Hippocampal formation (tissue), 2 donors: ENCODE measurements around the gene TP53BP1.
"Not testable (repeated sequence)": the region's sequence is repeated elsewhere in the genome, so short reads cannot be mapped to it uniquely, and the experiment has no call there.

Experiments
- DNase-seq, 2 donors: peaks; one replicate each; lab custom pipeline; 2025; lab: John Stamatoyannopoulos, UW

Gene TP53BP1

GRCh38 chr15:43492673-43493601 is at the start of gene TP53BP1:
TSS of gene TP53BP1 (minus strand) at chr15:43493156. CDS start at chr15:43493043, 113 bp downstream.
- peak; percentile 90 to 92 for DNase-seq

GRCh38 chr15:43541785-43542184 is 48.8 kb upstream of the TP53BP1 start:
- DNase-seq: no peak

- DNase-seq: no peak
Observed at GRCh38 chr15:43538091-43538490, 45.1 kb upstream of the TP53BP1 start.

- no peak for DNase-seq
Observed at GRCh38 chr15:43534897-43535296, 41.9 kb upstream of the TP53BP1 start.

- DNase-seq: not testable (repeated sequence)
Observed at GRCh38 chr15:43532826-43533225, 39.9 kb upstream of the TP53BP1 start.

GRCh38 chr15:43531018-43531670 is 38.2 kb upstream of the TP53BP1 start:
- no peak for DNase-seq

- DNase-seq: no peak
Observed at GRCh38 chr15:43529587-43530345, 36.8 kb upstream of the TP53BP1 start.

GRCh38 chr15:43529141-43529540 is 36.2 kb upstream of the TP53BP1 start:
- no peak for DNase-seq

- no peak for DNase-seq
Observed at GRCh38 chr15:43528542-43529007, 35.6 kb upstream of the TP53BP1 start.

- DNase-seq: no peak
Observed at GRCh38 chr15:43527802-43528541, 35.0 kb upstream of the TP53BP1 start.

- no peak for DNase-seq
Observed at GRCh38 chr15:43527016-43527801, 34.3 kb upstream of the TP53BP1 start.

- DNase-seq: no peak
Observed at GRCh38 chr15:43526261-43526930, 33.4 kb upstream of the TP53BP1 start.

- no peak for DNase-seq
Observed at GRCh38 chr15:43525131-43525530, 32.2 kb upstream of the TP53BP1 start.

GRCh38 chr15:43524254-43524845 is 31.4 kb upstream of the TP53BP1 start:
- DNase-seq: no peak

- DNase-seq: no peak
Observed at GRCh38 chr15:43523646-43524045, 30.7 kb upstream of the TP53BP1 start.

- no peak for DNase-seq
Observed at GRCh38 chr15:43522247-43522646, 29.3 kb upstream of the TP53BP1 start.

- DNase-seq: no peak
Observed at GRCh38 chr15:43521419-43521818, 28.5 kb upstream of the TP53BP1 start.

- no peak for DNase-seq
Observed at GRCh38 chr15:43520138-43520537, 27.2 kb upstream of the TP53BP1 start.

GRCh38 chr15:43519196-43519595 is 26.2 kb upstream of the TP53BP1 start:
- DNase-seq: peak; percentile 43 to 52
